Stimulated activated CD8-positive, alpha-beta memory T cell treated with anti-CD3 and anti-CD28 coated beads, Interleukin-4, amount 100 ng/mL, for 4 hours (primary cell): ENCODE results near the gene ZNRF1.
"Not testable (repeated sequence)": the region's sequence is repeated elsewhere in the genome, so short reads cannot be mapped to it uniquely, and the experiment has no call there.

ENCODE experiments used
- DNase-seq, 2 donors: peaks; one replicate each; pipeline ENCODE4 v3.0.0-alpha.2; 2020; ENCODE audit warnings: low read depth in 2 of 2, low spot score in 1 of 2

ZNRF1 gene

DNA sequence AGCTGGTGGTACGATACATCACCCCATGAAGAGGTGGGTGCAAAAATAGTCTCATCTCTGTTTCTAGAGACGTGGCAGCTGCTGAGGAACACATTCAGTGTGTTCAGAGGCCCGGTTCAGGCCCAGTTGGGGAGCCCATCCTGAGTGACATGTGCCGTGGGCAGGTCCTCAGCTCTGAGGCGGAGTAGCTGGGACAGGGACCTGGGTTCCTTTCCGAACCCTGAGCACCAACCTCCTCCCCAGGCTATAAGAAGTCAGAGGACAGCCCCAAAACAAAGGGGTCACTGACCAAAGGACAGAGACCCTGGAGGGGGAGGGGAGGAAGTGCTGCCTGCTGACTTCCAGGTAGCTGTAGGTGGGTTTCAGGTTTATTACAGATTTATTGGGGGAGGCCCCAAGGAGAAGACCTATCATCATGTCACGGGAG, 112.7 kb downstream of the ZNRF1 start:
- DNase-seq, result no peak

DNA sequence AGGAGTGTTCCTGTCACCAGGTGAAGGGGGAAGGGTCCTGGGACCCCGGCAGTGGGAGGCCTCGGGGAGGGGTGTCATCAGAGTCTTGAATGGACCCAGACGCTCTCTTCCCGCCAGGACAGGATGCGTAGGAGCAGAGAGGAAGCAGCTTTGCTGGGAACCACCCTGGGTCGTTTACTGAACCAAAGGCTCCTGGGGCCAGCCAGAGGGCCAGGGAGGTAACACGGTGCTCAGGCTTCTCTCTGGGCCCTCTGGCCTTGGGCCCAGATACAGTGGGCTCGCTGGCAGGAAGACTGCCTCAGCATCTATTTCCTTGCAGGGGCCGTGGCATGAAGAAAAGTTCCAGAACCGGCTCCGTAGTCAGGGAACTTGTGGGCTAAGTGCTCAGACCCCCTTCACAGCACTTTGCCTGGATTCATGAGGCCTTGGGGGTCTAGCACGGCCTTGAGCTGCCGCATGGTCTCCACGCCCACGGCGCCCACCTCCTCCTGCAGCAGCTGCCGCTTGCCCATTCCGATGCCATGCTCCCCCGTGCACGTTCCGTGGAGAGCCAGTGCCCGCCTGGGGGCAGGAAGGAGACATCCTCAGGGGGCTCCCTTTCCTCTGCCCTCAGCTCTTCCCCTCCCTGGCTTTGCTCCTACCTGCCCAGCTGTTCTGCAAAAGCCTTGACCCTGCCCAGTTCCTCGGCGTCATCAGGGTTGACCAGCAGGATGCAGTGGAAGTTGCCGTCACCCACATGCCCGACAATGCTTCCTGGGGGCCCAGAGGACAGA, 113.3 kb downstream of the ZNRF1 start:
- no peak for DNase-seq

DNA sequence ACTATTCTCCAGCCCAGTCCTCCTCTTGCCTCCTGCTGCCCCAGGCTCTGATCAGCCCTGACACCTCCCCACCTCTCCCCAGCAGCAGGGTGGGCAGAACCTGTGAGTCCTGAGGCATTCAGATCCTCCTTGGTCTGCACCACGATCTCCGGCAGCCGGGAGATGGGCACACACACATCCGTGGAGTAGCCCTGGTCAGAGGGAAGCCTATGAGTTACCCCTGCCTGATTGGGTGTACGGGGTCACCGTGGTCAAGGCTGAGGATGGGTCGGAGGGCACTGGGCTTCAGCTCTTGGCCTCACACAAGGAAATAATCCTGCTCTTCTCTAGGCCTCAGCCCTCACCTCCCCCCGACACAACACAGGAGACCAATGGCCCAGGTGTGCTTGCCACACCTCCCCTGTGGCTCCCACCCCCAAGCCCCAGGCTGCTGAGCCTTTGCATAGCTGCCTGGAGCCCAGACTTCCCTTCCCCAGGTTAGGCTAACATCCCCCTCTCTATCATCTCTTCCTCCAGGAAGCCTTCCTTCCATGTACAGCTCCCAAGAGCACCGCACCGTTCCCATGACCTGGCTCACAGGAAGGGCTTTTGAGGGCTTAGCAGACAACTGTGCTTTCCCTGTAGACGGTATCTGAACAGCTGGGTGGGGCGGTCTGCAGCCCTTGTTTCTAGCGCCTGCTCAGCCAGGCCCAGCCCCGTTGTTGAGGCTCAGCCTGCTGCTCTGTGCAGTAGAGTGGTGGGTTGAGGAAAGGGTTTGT, 114.1 kb downstream of the ZNRF1 start:
- DNase-seq, result no peak

DNA sequence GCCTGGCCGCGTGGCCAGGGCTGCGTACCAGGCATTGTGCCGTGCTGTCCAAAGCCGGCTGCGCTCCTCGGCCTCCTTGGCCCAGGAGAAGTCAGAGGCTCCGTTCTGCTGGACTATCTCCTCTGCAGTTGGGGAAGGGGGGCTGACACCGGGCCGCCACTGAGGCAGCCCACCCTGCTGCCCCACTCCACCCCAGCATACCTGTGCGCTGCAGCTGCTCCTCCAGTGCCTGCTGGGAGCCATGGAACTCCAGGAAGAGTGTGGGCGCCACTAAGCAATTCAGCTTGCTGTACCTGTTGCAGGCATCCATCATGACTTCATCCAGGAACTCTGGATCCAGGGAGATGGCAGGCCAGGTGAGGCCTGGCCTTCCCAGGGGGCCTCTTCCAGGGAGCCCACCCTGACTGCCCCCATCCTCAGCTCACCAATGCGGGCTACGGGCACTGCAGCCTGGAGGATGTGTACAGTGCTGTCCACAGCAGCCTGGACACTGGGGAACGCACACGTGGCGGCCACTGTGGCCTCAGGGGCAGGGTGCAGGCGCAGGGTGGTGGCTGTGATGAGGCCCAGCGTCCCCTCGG, 114.8 kb downstream of the ZNRF1 start:
- no peak for DNase-seq

DNA sequence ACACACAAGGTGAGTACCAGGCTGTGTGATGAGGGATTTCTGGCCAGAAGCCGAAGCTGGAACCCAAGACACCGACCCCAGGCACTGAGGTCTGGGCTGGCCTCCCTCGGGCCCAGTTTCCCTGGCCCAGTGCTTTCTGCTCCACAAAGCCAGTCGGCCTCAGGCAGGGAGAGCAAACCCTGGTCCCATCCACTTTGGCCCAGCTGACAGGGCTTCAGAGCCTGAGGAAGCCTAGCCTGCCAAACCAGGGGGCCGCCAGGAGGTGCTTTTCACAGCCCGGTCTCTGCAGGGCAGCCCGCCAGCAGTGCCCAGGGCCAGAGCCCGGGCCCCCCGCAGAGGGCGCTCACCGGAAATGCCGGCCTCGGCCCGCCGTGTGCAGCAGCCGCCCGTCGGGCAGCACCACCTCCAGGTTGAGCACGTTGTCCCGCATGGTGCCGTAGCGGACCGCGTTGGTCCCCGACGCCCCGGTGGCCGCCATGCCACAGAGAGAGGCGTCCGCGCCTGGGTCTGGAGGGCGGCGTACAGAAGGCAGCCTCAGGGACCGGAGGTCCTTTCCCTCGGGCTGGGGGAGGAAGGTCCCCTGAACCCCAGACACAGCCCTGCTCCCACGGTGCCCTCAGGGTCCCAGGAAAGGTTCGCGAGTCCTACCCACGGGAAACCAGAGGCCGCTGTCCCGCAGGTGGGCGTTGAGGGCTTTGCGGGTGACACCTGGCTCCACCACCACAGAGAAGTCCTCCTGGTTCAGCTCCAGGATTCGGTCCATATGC, 115.5 kb downstream of the ZNRF1 start:
- no peak for DNase-seq

DNA sequence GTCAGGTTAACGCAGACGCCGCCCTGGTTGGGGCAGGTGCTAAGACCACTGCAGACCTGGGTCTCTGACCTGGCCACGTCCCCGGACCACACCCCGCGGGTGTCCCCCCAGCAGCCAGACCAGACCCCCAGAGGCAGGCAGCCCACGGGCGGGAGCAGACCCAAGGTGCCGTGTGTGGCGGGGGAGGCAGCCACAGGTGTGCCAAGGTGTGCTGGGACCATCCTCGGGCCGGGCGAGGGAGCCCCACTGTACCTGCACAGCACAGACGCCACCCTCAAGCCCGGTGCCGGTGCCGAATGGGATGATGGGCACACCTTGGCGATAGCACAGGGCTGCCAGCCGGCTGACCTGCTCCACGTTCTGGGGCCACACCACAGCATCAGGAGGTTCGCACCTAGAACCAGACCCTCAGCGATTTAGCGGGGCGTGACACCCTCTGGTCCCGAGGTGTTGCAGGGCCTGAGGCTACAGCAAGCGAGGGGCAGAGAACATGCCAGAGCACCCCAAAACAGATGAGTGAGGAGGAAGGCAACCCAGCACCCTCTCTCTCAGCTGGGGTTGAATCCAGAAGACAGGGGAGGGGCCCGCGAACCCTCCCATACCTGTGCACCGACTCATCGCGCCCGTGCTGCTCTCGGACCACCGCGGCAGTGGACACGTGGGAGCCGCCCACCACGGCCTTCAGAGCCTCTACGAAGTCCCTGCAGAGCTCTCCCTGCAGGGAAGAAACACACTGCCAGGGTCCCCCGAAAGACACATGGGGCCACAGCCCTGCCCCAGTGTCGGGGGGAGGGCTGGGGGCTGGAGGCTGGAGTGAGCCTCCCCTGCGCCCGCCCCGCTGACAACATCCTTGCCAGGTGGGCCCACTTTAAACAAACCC, 116.4 kb downstream of the ZNRF1 start:
- DNase-seq, result no peak

DNA sequence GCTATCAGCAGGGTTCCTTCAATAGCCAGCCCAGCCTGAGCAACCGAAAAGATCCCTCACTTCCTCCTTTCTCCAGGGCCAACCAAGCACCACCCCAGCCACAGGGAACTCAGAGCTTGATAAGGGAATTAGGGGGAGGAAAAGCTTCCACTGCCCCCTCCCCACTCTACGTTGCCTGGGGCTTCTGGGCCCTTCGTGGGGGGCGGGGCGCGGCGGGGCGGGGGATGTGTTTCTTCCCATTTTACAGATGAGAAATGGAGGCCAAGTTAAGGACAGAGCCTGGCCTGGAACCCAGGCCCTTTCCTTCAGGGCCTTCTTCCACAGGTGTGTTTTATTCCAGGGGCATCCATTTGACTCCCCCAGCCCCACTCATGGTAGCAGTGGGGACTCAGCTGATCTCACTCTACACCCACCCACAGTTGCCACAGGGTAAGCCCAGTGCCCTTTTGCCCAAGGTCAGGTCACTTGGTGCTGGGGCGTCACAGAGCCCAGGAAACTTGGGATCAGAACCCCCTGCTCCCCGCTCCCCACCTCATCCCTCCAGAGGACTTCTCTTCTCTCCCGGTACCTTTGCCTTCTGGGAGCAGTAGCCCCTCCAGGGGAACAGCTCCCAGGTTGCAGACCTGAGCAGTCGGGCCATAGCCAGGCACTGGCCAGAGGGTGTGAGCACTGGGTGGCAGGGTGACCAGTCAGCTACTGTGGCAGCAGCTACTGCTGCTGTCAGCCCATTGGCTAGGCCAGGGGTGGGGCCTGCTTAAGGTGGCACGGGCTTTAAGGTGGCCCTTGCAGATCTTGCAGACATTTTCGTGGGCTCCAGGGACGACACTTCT, 117.5 kb downstream of the ZNRF1 start, which contains the start of gene LDHD:
Gene LDHD, minus strand, starts transcription at position 700 of the 830 bp plus-strand sequence. Its CDS starts 60 bp downstream, at position 640.
- no peak for DNase-seq

DNA sequence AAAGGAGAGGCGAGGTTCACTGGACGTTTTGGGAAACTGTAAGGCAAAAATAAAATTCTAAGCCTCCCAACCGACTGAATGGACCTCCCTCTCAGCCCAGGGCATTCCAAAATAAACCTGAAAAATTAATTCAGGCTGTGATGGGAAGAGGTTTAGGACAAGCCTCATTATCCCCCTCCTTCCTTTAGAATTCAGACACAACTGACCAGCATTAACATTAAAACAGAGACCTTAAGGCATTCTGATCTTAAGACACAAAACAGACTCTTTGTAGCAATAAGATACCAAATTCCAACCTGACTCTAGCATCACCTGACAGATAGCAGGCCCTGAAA, 118.1 kb downstream of the ZNRF1 start:
- DNase-seq, result no peak

DNA sequence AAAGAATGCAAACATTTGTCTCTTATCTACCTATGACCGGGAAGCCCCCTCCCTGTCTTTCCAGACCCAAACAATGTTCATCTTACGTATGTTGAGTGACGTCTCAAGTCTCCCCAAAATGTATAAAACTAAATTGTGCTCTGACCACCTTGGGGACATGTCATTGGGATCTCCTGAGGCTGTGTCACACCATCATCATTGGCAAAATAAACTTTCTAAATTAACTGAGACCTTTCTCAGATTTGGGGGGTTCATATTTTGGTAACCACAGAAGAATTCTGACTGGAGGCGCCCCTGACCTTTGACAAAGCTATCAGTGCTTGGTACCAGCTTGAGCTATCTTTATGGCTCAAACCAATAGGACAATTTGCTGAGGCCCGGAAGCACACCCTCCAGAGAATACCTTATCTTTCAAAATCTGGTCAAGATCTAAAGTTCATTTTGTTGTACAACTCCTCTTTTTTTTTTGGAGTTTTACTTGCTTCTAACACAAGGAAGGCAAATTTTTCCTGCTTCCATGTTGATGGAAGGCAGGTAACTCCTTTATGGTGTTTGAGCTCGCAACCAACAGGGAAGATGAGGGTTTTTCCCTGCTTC, 120.2 kb downstream of the ZNRF1 start:
- no peak for DNase-seq

DNA sequence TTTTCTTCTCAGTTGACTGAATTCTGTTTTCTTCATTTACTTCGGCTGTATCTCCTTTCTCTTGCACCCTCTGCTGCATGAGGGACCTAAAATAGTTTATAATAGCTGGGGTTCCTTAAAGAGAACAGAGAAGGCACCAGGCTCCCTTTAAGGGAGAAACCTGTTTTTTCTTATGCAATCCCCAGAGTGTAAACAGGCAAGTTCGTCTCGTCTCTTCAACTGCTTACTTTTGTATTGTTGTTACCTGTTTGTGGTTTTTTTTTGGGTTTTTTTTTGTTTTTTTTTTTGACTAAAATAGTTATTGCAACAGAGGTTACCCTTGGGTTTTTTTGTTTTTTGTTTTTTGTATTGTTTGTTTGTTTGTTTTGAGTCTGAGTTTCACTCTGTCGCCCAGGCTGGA, 121.4 kb downstream of the ZNRF1 start:
- no peak for DNase-seq

DNA sequence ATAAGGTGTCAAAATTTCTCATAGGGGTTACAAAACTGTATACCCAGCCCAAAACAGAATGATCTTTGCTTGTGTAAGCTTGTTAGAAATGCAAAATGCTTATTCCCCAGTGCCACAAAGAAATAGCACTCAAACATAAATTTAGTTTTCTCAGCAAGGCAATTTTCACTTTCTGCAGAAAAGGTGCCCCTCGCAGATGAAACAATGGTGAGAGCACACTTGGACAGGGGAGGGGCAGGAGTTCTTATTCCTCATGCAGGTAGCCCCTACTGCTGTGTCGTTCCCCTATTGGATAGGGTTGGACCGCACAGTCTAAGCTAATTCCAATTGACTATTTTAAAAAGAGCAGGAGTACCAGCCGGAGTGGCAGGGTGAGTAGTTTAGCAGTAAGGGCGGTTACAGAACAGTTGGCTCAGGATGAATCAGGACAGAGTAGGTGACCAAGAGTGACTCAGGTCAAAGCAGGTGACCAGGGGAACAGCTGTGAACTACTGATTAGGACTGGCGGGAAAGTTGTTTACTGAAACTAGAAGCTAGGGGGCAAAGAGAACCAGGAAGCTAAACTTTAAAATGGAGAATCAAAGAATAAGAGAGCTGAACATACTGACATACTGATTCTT, 123.2 kb downstream of the ZNRF1 start:
- no peak for DNase-seq

DNA sequence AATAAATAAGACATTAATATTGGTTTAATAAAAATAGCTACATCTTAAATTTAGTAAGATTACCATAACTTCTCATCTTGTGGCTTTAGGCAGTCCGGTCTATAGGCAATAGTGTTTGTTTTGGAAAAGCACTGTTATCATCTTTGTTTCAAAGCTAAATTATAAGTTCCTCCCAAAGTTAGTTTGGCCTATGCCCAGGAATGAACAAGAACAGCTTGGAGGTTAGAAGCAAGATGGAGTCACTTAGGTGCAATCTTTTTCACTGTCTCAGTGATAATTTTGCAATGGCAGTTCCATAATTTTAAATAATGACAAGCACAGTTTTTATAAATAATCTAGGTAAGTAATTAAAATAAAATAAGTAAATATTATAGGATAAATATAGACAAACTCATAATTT, 123.8 kb downstream of the ZNRF1 start:
- no peak for DNase-seq

DNA sequence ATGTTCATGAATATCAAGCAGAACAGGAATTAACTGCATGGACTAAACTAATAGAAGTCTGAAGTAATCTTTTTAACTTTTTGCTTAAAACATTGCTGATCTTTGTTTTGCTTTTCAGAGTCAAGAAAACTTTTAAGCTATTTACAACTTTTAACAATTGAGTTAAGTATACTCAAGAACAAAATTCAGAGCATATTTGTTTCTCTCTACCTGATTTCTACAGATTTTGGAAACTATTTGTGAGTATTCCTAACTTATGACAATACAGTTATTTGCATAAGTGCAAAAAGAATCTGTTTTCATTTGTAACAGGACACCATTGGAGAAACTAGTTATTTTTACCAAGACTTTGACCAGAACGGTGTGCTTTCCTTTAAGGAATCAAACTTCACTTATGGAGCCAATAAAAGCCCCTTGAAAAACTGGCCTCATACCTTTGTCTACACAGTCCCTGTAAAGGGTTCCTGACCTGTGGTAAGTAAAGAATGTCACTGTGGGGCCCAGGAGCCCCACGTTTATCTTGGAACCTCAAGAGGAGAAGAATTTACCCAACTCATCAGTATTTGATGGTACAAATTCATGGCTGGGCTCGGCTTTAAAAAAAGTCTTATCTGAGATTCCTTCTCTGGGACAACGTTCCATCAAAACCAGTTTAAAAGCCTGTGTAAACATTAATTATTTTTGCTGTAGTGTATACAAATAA, 129.0 kb downstream of the ZNRF1 start:
- DNase-seq, result no peak

DNA sequence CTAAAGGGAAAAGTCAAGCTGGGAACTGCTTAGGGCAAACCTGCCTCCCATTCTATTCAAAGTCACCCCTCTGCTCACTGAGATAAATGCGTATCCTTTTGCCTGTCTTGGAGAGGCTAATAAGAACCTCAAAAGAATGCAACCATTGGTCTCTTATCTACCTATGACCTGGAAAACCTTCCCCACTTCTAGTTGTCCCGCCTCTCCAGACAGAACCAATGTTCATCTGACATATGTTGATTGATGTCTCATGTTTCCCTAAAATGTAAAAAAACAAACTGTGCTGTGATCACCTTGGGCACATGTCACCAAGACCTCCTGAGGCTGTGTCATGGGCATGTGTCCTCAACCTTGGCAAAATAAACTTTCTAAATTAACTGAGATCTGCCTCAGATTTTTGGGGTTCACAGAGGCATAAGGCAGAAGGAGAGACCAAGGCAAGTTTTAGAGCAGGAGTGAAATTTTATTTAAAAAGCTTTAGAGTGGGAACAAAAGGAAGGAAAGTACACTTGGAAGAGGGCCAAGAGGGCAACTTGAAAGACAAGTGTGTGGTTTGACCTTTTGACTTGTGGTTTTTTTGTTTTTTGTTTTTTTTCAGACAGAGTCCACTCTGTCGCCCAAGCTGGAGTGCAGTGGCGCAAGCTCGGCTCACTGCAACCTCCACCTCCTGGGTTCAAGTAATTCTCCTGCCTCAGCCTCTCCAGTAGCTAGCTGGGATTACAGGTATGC, 130.8 kb downstream of the ZNRF1 start:
- not testable (repeated sequence) for DNase-seq

DNA sequence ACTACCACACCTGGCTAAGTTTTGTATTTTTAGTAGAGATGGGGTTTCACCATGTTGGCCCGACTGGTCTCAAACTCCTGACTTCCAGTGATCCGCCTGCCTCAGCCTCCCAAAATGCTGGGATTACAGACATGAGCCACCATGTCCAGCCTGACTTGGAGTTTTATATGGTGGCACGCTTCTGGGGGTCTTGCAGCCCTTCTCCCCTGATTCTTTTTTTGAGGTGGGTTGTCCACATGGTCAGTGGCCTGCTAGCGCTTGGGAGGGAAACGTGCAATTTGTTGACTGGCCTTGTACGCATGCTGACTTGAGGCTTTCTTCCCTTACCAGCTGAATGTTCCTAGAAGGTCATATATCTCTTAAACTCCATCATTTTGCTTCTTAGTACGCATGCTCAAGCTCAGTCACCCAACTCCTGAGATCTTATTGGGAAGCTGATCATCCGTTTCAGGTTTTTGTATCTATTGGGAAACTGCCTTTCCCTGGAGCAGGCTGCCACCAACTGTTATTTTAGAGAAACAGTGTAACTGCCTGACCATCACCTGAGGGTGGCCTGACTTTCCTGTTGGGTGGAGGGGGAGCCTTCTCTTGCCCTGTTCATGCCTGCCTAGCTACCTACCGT, 131.4 kb downstream of the ZNRF1 start:
- DNase-seq, result no peak

DNA sequence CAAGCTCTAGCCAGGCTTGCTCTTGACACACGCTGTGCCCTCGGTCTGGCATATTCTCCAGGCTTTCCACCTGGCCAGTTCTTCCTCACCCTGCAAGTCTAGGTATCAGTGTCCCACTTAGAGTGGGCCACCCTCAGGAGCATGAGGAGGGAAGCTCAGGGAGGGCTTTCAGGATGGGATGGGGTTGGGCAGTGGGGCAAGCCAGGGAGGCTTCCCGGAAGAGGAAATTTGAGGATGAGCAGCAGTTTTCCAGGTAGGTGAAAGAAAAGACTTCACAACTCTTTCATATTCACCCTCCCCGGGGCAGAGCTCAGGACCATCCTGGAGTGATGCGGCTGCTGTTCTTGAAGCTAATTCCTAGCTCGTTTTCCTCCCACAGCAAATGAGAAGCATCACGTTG, 132.3 kb downstream of the ZNRF1 start:
- DNase-seq, result no peak

DNA sequence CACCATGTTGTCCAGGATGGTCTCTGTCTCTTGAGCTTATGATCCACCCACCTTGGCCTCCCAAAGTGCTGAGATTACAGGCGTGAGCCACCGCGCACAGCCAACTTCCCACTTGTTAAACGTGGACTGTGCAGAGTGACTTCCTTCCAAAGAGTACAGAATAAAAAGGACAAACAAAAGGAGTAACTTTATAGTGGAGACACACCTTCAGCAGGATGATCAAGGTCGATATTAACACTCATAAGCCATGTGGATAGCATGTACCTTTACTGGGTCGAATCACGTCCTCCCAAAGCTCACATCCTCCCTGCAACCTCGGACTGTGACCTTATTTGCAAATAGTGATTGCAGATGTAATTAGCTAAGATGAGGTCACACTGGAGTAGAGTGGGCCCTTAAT, 139.4 kb downstream of the ZNRF1 start:
- DNase-seq, result no peak
